ENCODE data around the gene ASS1. TPM values are rescaled to one million over a fixed set of nuclear protein-coding genes. Genes with fewer than 3 reads are reported as not detected.

The ASS1 gene
- total RNA-seq, 1 experiment from 2014 or later: 26.2 TPM

GRCh38 chr9:130490981-130491380 lies 46.2 kb downstream of the ASS1 start:
- no peak for DNase-seq (ENCODE audit: low read depth, low spot score)
- BruUV-seq (replicated peaks): no TSS peak
- TF ChIP-seq SIN3A (IDR thresholded peaks at IDR 0.05; ENCODE audit: borderline replicate concordance, insufficient read depth, low read depth, low read length) (no peak), TCF7L2 (IDR thresholded peaks at IDR 0.05; ENCODE audit: low read depth, low read length) (no peak), REST (IDR thresholded peaks at IDR 0.05; ENCODE audit: insufficient read depth in 1 of 2, low read depth in 2 of 2, low read length in 1 of 2) (no peak), POLR2AphosphoS5 (IDR thresholded peaks at IDR 0.05; ENCODE audit: low read depth, low read length) (no peak)
- TF ChIP-seq, protein P1, sequence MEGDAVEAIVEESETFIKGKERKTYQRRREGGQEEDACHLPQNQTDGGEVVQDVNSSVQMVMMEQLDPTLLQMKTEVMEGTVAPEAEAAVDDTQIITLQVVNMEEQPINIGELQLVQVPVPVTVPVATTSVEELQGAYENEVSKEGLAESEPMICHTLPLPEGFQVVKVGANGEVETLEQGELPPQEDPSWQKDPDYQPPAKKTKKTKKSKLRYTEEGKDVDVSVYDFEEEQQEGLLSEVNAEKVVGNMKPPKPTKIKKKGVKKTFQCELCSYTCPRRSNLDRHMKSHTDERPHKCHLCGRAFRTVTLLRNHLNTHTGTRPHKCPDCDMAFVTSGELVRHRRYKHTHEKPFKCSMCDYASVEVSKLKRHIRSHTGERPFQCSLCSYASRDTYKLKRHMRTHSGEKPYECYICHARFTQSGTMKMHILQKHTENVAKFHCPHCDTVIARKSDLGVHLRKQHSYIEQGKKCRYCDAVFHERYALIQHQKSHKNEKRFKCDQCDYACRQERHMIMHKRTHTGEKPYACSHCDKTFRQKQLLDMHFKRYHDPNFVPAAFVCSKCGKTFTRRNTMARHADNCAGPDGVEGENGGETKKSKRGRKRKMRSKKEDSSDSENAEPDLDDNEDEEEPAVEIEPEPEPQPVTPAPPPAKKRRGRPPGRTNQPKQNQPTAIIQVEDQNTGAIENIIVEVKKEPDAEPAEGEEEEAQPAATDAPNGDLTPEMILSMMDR (IDR thresholded peaks at IDR 0.05): no peak
- POLR2A ChIA-PET: no interaction called here
- H3K27me3 ChIP-seq (ENCODE audit: control insufficient read depth, insufficient read depth, low read length): no peaks in the 10 kb centered on the region
- no peaks in the 10 kb centered on the region for H3K4me1 ChIP-seq (ENCODE audit: control insufficient read depth, insufficient read depth, low read length)
- no peaks in the 10 kb centered on the region for H3K36me3 ChIP-seq (ENCODE audit: control insufficient read depth, insufficient read depth, low read length)
- in situ Hi-C loops (cut with HindIII; ENCODE audit: low pct_unique_long_range_greater_than_20kb, low sequenced_read_pairs) (no loop called here), intact Hi-C loops (cut with micrococcal nuclease; ENCODE audit: unreplicated experiment) (no loop called here)
- H3K4me3 ChIP-seq (ENCODE audit: low read depth in 2 of 2, low read length in 2 of 2): no peak overlapping the region
- CTCF ChIA-PET: no interaction called here
- ATAC-seq: no peak
- H3K27ac ChIP-seq (ENCODE audit: low read length): no peak overlapping the region
- no peaks in the 10 kb centered on the region for H3K9me3 ChIP-seq (ENCODE audit: control insufficient read depth, insufficient read depth, low read depth, low read length)

DNA sequence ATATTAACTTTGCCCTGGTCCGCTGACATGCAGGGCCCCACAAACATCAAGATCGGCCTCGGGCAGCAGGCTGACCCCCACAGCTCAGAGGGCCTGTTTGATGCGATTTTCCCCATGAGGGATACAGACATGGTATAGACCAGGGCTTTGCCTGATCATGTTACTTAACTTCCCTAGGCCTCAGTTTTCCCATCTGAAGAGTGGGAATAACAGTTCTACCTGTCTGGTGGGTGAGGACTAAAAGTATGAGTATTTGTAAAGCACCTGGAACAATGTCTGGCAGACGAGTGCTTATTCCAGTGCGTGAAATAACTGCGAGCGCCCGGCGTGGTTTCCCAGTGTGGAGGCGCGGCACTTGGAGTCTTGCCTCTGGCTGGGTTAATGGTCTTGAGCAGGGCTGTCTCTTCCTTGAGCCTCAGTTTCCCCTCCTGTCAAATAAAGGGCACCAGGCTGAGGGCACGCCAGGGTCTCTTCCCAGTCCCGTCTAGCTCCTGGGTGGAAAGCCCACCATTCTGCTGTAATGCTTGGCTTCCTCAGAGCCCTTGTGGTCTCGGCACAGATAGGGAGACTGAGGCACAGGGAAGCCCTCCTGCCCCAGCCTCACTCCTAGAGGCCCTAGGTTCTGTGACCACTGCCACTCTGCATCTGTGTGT lies 47.2 kb downstream of the ASS1 start:
- in situ Hi-C loops (cut with HindIII; ENCODE audit: low pct_unique_long_range_greater_than_20kb, low sequenced_read_pairs) (no loop called here), intact Hi-C loops (cut with micrococcal nuclease; ENCODE audit: unreplicated experiment) (no loop called here)
- DNase-seq (ENCODE audit: low read depth, low spot score) (no peak), ATAC-seq (no peak)
- no peak overlapping the region for H3K27ac ChIP-seq (ENCODE audit: low read length)
- no peaks in the 10 kb centered on the region for H3K9me3 ChIP-seq (ENCODE audit: control insufficient read depth, insufficient read depth, low read depth, low read length)
- POLR2A ChIA-PET: interaction anchor here (0.5 kb wide), 1 partner anchor 98 kb away, joined by 4 read pairs; no protein-coding TSS in a partner anchor
- BruUV-seq (replicated peaks): no TSS peak
- no peaks in the 10 kb centered on the region for H3K36me3 ChIP-seq (ENCODE audit: control insufficient read depth, insufficient read depth, low read length)
- H3K4me1 ChIP-seq (ENCODE audit: control insufficient read depth, insufficient read depth, low read length): no peaks in the 10 kb centered on the region
- no peaks in the 10 kb centered on the region for H3K27me3 ChIP-seq (ENCODE audit: control insufficient read depth, insufficient read depth, low read length)
- H3K4me3 ChIP-seq (ENCODE audit: low read depth in 2 of 2, low read length in 2 of 2): no peak overlapping the region
- TF ChIP-seq POLR2AphosphoS5 (IDR thresholded peaks at IDR 0.05; ENCODE audit: low read depth, low read length) (no peak), REST (IDR thresholded peaks at IDR 0.05; ENCODE audit: insufficient read depth in 1 of 2, low read depth in 2 of 2, low read length in 1 of 2) (no peak), SIN3A (IDR thresholded peaks at IDR 0.05; ENCODE audit: borderline replicate concordance, insufficient read depth, low read depth, low read length) (no peak), TCF7L2 (IDR thresholded peaks at IDR 0.05; ENCODE audit: low read depth, low read length) (no peak)
- TF ChIP-seq, protein P1 (IDR thresholded peaks at IDR 0.05): no peak
- CTCF ChIA-PET: no interaction called here
